PC-3 (cell line): ENCODE data around the gene CHI3L1.
A peak's percentile ranks its signal among the peaks of the same experiment; 100 is the strongest.

ENCODE experiments used
- CTCF ChIP-seq: fragments of 300-600 bp; sonication (generic); conservative IDR thresholded peaks from 2 replicates; pipeline ENCODE4 v1.5.1; 2017; ENCODE audit warnings: antibody characterized with exemption, low read depth, mild to moderate bottlenecking, low read length
- EZH2 ChIP-seq: fragments of 300-600 bp; sonication (generic); IDR thresholded peaks from one replicate; pipeline ENCODE4 v1.6.1; 2017; ENCODE audit warnings: antibody characterized with exemption, mild to moderate bottlenecking, low read length; ENCODE audit not compliant: unreplicated experiment
- EZH2phosphoT487 ChIP-seq: fragments of 300-600 bp; sonication (generic); IDR thresholded peaks from 2 replicates; pipeline ENCODE4 v1.6.1; 2018; ENCODE audit warnings: mild to moderate bottlenecking, antibody characterized with exemption, low read length, borderline replicate concordance

- TF ChIP-seq CTCF (peak; percentile 23; the same call in 1 of the 2 replicates), EZH2 (no peak), EZH2phosphoT487 (no peak)
These were observed 50.0 kb downstream of the CHI3L1 start for GRCh38 chr1:203136409-203137042.
